Measurements from ENCODE around the gene CITED4. TPM values are rescaled to one million over a fixed set of nuclear protein-coding genes. Genes with fewer than 3 reads are reported as not detected.
A peak's percentile ranks its signal among the peaks of the same experiment; 100 is the strongest.

CITED4 gene
- total and polyA plus RNA-seq, 2 donors (not counting 3 experiments of a cell fraction or from before 2014, with no cell fraction given), result 3.8 to 11.3 TPM

GRCh38 chr1:40856656-40857302 lies 5.4 kb downstream of the CITED4 start:
- no peak overlapping the region for H3K4me3 ChIP-seq (replicated peaks in 1 of 3; ENCODE audit: insufficient read depth in 1 of 3, low read depth in 1 of 3, low read length in 3 of 3)
- no peaks in the 10 kb centered on the region for H3K79me2 ChIP-seq (ENCODE audit: control insufficient read depth, insufficient read depth, low read length)
- DNase-seq (ENCODE audit: low read depth, low spot score) (no peak), FAIRE-seq (peak; percentile 37)
- H3K36me3 ChIP-seq (ENCODE audit: control insufficient read depth in 2 of 2, extremely low read depth in 1 of 2, insufficient read depth in 2 of 2, low read length in 2 of 2), result no peaks in the 10 kb centered on the region
- no peaks in the 10 kb centered on the region for H4K20me1 ChIP-seq (replicated peaks; ENCODE audit: control insufficient read depth, extremely low read depth, insufficient read depth, low read length)
- H3K27ac ChIP-seq (ENCODE audit: insufficient read depth, low read depth, low read length), result no peak overlapping the region
- H3K4me2 ChIP-seq (ENCODE audit: insufficient read depth, low read length), result no peak overlapping the region
- TF ChIP-seq EZH2 (IDR thresholded peaks at IDR 0.05; ENCODE audit: borderline replicate concordance, low read depth, low read length, severe bottlenecking) (no peak), JUN (IDR thresholded peaks at IDR 0.05; ENCODE audit: borderline replicate concordance, insufficient read depth, insufficient read length, low read depth) (no peak), GATA2 (IDR thresholded peaks at IDR 0.05; ENCODE audit: insufficient read depth, insufficient read length, low read depth, low read length) (no peak), CTCF (IDR thresholded peaks at IDR 0.05; ENCODE audit: extremely low read depth in 1 of 2, insufficient read depth in 1 of 2, low read depth in 1 of 2, low read length in 2 of 2) (no peak), MYC (IDR thresholded peaks at IDR 0.05; ENCODE audit: low read depth, low read length) (no peak), POLR2AphosphoS5 (IDR thresholded peaks at IDR 0.05; ENCODE audit: insufficient read depth, low read depth, low read length) (no peak), POLR2A (IDR thresholded peaks at IDR 0.05; ENCODE audit: low read depth, low read length) (no peak), FOS (IDR thresholded peaks at IDR 0.05; ENCODE audit: borderline replicate concordance, insufficient read depth, low read length) (no peak), MAX (IDR thresholded peaks at IDR 0.05; ENCODE audit: insufficient read depth, insufficient read length) (no peak)
- no peaks in the 10 kb centered on the region for H3K9me1 ChIP-seq (replicated peaks; ENCODE audit: control insufficient read depth, extremely low read depth, insufficient read depth, low read length)
- H3K27me3 ChIP-seq (ENCODE audit: control insufficient read depth in 2 of 2, insufficient read depth in 2 of 2, low read length in 2 of 2), result no peaks in the 10 kb centered on the region
- H2AFZ ChIP-seq (ENCODE audit: low read depth, low read length), result no peak overlapping the region
- dilution Hi-C loops (cut with MboI; ENCODE audit: extremely low pct_ligation_motif_present, low sequenced_read_pairs) (no loop called here), intact Hi-C loops (cut with micrococcal nuclease) (no loop called here)
- no peak overlapping the region for H3K9ac ChIP-seq (replicated peaks; ENCODE audit: extremely low read depth, insufficient read depth, low read length)
- no peaks in the 10 kb centered on the region for H3K9me3 ChIP-seq (replicated peaks; ENCODE audit: control insufficient read depth, insufficient read depth, low read length)
- no TSS peak for BruUV-seq (replicated peaks)
- peaks cover 7% of the 10 kb centered on the region for H3K4me1 ChIP-seq (ENCODE audit: control insufficient read depth, extremely low read depth, insufficient read depth, low read length)
- ChIA-PET POLR2A (no interaction called here), CTCF (interaction anchor here (23.4 kb wide), 1 partner anchor 92 kb away, joined by 898 read pairs; no protein-coding TSS in a partner anchor)
